NB4 (cell line): ENCODE measurements around the gene STYX.

Source experiments
- DNase-seq: peaks from one replicate; pipeline ENCODE4 v3.0.0; 2010; ENCODE audit warnings: low read depth
- H3K4me3 ChIP-seq: one replicate; pipeline ENCODE4 v1.5.1; 2011; ENCODE audit warnings: mild to moderate bottlenecking, low read depth, low read length, moderate library complexity
- MYC ChIP-seq: IDR thresholded peaks from 2 replicates; pipeline ENCODE4 v1.6.1; 2011; ENCODE audit warnings: low read depth, low read length
- POLR2A ChIP-seq: IDR thresholded peaks from 2 replicates; pipeline ENCODE4 v1.6.1; 2011; ENCODE audit warnings: mild to moderate bottlenecking; ENCODE audit not compliant: insufficient read length; ENCODE audit errors: extremely low read depth
- TF ChIP-seq, protein P1 (sequence below): IDR thresholded peaks from one replicate; pipeline ENCODE4 v1.5.1; 2012; ENCODE audit warnings: low read depth, low read length
- TF ChIP-seq, protein P2 (sequence below): IDR thresholded peaks from 2 replicates; pipeline ENCODE4 v1.6.1; 2011; ENCODE audit warnings: low read depth, low read length

STYX gene

DNA sequence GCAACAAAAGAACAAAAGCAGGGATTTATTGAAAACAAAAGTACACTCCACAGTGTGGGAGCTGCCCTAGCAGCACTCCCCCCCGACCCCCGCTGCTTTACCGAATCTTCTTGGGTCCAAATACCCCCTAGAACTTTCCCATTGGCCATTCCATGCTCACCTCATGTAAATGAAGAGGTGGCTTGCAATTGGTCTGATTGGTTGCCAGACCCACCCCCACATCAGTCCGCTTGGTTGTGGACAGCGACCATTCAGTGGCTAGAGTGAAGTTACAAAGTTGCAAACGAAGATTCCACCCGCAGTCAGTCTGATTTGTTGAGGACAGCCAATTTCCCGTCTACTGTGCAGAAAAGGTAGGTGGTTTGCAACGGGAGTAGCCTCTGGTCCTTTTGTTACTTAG lies 3.9 kb downstream of the STYX start:
- TF ChIP-seq POLR2A (no peak), MYC (no peak)
- TF ChIP-seq, protein P1, sequence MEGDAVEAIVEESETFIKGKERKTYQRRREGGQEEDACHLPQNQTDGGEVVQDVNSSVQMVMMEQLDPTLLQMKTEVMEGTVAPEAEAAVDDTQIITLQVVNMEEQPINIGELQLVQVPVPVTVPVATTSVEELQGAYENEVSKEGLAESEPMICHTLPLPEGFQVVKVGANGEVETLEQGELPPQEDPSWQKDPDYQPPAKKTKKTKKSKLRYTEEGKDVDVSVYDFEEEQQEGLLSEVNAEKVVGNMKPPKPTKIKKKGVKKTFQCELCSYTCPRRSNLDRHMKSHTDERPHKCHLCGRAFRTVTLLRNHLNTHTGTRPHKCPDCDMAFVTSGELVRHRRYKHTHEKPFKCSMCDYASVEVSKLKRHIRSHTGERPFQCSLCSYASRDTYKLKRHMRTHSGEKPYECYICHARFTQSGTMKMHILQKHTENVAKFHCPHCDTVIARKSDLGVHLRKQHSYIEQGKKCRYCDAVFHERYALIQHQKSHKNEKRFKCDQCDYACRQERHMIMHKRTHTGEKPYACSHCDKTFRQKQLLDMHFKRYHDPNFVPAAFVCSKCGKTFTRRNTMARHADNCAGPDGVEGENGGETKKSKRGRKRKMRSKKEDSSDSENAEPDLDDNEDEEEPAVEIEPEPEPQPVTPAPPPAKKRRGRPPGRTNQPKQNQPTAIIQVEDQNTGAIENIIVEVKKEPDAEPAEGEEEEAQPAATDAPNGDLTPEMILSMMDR, result no peak
- TF ChIP-seq, protein P2, sequence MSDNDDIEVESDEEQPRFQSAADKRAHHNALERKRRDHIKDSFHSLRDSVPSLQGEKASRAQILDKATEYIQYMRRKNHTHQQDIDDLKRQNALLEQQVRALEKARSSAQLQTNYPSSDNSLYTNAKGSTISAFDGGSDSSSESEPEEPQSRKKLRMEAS, result no peak
- no peak for DNase-seq
- no peak overlapping the region for H3K4me3 ChIP-seq

DNA sequence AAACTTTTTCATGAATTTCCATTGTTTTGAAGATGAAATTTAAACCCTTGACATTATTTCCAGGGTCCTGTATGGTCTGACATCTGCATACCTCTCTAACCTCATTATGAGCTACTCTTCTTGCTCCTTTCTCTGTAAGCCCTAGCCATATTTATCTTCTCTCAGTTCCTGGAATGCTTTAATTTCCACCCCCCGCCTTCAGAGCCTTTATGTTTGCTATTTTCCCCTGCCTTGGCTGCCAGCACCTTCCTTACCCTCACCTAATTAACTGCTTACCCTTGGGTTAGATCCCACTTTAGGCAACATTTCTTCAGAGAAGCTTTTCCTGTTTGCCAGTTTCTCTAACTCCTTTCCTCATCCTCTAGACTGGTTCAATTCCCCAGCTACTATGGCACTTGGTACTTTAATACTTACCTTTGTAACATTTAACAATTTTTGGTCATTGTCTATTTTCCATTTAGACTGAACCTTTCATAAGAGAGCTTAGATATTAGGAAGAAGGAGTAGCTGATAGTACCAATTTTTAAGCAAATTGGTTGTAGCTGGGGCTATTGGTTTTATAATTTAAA lies 6.0 kb downstream of the STYX start:
- DNase-seq, result no peak
- TF ChIP-seq POLR2A (no peak), MYC (no peak)
- TF ChIP-seq, protein P1, result no peak
- TF ChIP-seq, protein P2, result no peak
- H3K4me3 ChIP-seq, result no peak overlapping the region

DNA sequence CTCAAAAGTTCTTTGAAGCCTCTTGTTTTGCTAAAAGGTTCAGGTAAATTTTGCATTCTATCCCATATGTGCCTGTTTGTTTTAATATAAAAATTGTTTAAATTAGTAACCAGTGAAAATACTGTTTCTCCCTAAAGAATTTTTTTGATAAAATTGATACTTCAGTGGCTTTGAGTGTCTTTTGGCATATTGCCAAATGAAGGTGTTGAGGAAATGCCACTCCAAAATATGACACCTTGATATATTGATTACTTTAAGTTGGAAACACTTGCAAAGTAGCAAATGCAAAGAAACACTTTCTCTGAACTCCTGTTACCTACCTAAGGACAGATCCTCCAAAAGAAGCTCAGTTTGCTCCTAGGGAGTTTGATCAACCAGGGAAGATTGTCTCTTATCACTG lies 8.4 kb downstream of the STYX start:
- H3K4me3 ChIP-seq, result no peak overlapping the region
- DNase-seq, result no peak
- no peak for TF ChIP-seq POLR2A
- TF ChIP-seq, protein P1, result no peak
- no peak for TF ChIP-seq MYC
- TF ChIP-seq, protein P2, result no peak

DNA sequence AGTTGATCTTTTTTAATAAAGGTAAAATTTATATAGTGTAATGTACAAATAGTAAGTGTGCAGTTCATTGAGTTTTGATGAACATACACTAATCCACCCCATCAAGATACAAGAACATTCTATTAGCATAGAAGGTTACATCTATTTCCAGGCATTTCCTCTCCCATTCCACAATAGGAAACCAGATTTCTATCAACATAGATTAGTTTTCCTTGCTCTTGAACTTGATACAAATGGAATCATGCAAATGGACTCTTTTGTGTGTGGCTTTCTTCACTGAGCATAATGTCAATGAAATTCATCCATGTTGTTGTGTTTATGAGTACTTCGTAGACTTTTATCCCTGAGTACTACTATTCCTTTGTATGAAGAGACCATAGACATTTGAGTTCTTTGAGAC lies 10.8 kb downstream of the STYX start:
- H3K4me3 ChIP-seq, result no peak overlapping the region
- no peak for DNase-seq
- TF ChIP-seq, protein P1, result no peak
- no peak for TF ChIP-seq MYC
- TF ChIP-seq, protein P2, result no peak
- no peak for TF ChIP-seq POLR2A

DNA sequence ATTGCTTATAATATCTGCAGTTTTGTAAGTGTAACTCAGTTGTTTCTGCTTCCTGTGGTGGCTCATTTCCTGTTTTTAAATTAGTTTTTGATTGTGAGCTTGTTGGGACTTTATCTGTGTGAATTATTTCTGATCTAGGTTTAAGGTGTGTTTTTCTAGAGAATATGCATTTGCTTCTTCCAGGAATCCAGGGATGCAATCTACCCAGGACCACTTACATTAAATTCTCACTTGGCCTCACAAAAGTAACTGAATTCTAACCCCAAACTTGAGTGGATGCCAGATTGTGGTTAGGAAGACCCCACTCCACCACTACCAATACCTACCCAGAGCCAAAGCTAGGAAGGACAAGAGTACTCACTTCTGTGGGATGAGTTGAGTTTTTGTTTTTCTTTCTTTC lies 11.9 kb downstream of the STYX start:
- TF ChIP-seq POLR2A (no peak), MYC (no peak)
- TF ChIP-seq, protein P2, result no peak
- DNase-seq, result no peak

DNA sequence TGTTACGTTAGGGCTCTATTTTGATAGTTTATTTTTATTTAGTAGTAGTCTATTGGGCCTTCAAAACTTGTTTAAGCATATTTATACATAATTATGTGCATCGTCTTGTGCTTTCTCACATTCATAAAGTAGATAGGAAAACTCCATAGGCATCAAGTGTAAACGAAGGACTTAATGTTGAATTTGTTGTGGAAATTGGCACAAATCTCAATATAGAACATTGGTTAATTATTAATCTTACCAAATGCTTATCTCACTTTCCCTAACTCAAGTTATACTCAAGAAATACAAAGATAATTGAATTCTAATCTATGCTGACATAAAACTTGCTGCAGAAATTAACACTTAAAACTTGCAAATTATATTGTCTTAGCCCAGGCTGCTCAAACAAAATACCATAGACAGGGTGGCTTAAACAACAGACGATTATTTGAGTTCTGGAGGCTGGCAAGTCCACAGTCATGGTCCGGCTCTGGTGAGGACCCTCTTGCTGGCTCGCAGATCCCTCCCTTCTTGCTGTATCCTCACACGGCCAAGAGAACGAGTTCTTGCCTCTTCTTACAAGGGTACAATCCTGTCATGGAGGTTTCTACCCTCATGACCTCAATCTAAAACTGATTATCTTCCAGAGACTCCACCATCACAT lies 18.8 kb downstream of the STYX start:
- DNase-seq, result no peak
- no peak overlapping the region for H3K4me3 ChIP-seq
- TF ChIP-seq, protein P1, result no peak
- TF ChIP-seq POLR2A, result no peak
- TF ChIP-seq MYC, result no peak
- TF ChIP-seq, protein P2, result no peak

More for the DNA sequence above, 11.9 kb downstream of the STYX start:
- H3K4me3 ChIP-seq, result no peak overlapping the region
